T1000 (cell line): ENCODE measurements around the gene CDYL2.

Experiments
- DNase-seq: peaks from one replicate; lab custom pipeline; 2025; ENCODE audit warnings: mixed read lengths; lab: John Stamatoyannopoulos, UW

The CDYL2 gene

GRCh38 chr16:80705596-80705995, 98.8 kb downstream of the CDYL2 start:
- no peak for DNase-seq

GRCh38 chr16:80704751-80705505, 99.5 kb downstream of the CDYL2 start:
- DNase-seq: no peak

- DNase-seq: no peak
Measured at GRCh38 chr16:80703131-80704071, 101.0 kb downstream of the CDYL2 start.

GRCh38 chr16:80702696-80703095, 101.7 kb downstream of the CDYL2 start:
- DNase-seq: no peak

- DNase-seq: no peak
Measured at GRCh38 chr16:80700558-80700957, 103.8 kb downstream of the CDYL2 start.

GRCh38 chr16:80695020-80695419, 109.4 kb downstream of the CDYL2 start:
- DNase-seq: no peak

- DNase-seq: no peak
Measured at GRCh38 chr16:80693553-80693952, 110.8 kb downstream of the CDYL2 start.

- no peak for DNase-seq
Measured at GRCh38 chr16:80692270-80692669, 112.1 kb downstream of the CDYL2 start.

GRCh38 chr16:80691111-80691741, 113.2 kb downstream of the CDYL2 start:
- no peak for DNase-seq

- no peak for DNase-seq
Measured at GRCh38 chr16:80689487-80689886, 114.9 kb downstream of the CDYL2 start.

GRCh38 chr16:80687606-80688005, 116.8 kb downstream of the CDYL2 start:
- DNase-seq: no peak

GRCh38 chr16:80684906-80685305, 119.5 kb downstream of the CDYL2 start:
- no peak for DNase-seq

- DNase-seq: no peak
Measured at GRCh38 chr16:80684136-80684765, 120.1 kb downstream of the CDYL2 start.

- no peak for DNase-seq
Measured at GRCh38 chr16:80683646-80684045, 120.8 kb downstream of the CDYL2 start.

GRCh38 chr16:80682421-80683070, 121.9 kb downstream of the CDYL2 start:
- DNase-seq: no peak

- no peak for DNase-seq
Measured at GRCh38 chr16:80681436-80681835, 123.0 kb downstream of the CDYL2 start.

- no peak for DNase-seq
Measured at GRCh38 chr16:80680839-80681238, 123.6 kb downstream of the CDYL2 start.

- no peak for DNase-seq
Measured at GRCh38 chr16:80680046-80680445, 124.4 kb downstream of the CDYL2 start.

- no peak for DNase-seq
Measured at GRCh38 chr16:80674884-80675283, 129.5 kb downstream of the CDYL2 start.

- no peak for DNase-seq
Measured at GRCh38 chr16:80672379-80672778, 132.0 kb downstream of the CDYL2 start.

- DNase-seq: no peak
Measured at GRCh38 chr16:80671281-80671849, 133.0 kb downstream of the CDYL2 start.
